ENCODE results near the gene KLF9.

Gene KLF9

DNA sequence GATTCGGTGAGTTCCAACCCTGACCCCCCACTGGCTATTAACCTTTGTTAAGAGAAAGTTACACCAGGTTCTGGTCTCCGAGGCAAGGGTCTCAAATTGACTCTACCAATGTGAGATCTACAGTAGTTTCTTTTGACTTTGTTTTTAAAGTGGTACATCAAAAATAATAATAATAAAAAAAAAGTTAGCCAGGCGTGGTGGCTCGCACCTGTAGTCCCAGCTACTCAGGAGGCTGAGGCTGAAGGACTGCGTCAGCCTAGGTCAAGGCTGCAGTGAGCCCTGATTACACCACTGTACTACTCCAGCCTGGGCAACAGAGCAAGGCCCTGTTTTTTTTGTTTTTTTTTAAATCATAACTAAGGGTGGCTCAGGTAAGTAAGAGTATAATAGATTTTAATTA lies 1.0 kb upstream of the KLF9 start:
- DNase-seq, result no peak
- in situ Hi-C loops (cut with HindIII; ENCODE audit: low pct_ligation_motif_present, low sequenced_read_pairs), result loop anchor here (25.0 kb wide), 1 partner anchor 172 kb away; no protein-coding TSS in a partner anchor
- Histone ChIP-seq H3K4me3 (ENCODE audit: low read depth, low read length) (no peak overlapping the region), H3K27ac (no peak overlapping the region), H3K36me3 (replicated peaks) (no peaks in the 10 kb centered on the region), H3K27me3 (replicated peaks) (no peaks in the 10 kb centered on the region)
- TF ChIP-seq, protein P1, sequence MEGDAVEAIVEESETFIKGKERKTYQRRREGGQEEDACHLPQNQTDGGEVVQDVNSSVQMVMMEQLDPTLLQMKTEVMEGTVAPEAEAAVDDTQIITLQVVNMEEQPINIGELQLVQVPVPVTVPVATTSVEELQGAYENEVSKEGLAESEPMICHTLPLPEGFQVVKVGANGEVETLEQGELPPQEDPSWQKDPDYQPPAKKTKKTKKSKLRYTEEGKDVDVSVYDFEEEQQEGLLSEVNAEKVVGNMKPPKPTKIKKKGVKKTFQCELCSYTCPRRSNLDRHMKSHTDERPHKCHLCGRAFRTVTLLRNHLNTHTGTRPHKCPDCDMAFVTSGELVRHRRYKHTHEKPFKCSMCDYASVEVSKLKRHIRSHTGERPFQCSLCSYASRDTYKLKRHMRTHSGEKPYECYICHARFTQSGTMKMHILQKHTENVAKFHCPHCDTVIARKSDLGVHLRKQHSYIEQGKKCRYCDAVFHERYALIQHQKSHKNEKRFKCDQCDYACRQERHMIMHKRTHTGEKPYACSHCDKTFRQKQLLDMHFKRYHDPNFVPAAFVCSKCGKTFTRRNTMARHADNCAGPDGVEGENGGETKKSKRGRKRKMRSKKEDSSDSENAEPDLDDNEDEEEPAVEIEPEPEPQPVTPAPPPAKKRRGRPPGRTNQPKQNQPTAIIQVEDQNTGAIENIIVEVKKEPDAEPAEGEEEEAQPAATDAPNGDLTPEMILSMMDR (IDR thresholded peaks at IDR 0.05; ENCODE audit: low read depth, low read length, missing control alignments), result no peak

DNA sequence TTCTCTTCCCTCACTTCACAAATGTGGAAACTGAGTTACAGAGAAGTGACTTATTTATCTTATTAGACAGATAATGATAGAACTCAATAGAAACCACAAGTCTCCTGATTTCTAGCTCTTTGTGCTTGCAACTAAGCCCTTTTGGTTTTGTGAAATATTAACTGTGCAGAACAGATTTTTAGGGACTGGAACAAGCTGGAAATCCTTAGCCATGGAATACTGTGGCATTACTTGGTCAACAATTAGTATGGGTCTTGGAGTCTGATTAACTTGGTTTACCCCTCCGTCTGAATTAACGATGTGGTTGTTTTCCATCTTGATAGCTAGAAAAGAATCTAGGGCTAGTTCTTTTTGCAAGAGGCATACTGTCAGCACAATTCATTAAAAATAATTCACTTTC lies 584 bp upstream of the KLF9 start:
- H3K27ac ChIP-seq, result peak overlapping the region; percentile 98
- H3K4me3 ChIP-seq (ENCODE audit: low read depth, low read length), result no peak overlapping the region

DNA sequence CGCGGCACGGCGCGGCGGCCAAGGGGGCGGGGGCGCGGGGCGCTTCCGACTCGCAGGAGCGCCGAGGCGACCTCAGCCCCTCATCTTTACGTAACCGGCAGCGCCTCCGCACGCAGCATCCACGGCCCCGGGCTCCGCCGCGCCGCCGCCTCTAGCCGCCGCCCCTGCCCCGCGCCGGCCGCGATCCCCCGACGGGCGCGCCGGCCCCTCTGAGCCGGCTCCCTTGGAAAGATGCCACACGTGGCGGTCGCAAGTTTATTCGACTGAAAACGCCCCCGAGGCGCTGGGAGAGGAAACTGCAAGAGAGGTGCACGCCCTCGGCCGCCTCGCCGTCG lies 1.0 kb downstream of the KLF9 start:
- H3K4me3 ChIP-seq (ENCODE audit: low read depth, low read length), result peak overlapping the region; percentile 96
- H3K27me3 ChIP-seq (replicated peaks), result no peaks in the 10 kb centered on the region
- TF ChIP-seq, protein P1 (IDR thresholded peaks at IDR 0.05; ENCODE audit: low read depth, low read length, missing control alignments), result no peak
- in situ Hi-C loops (cut with HindIII; ENCODE audit: low pct_ligation_motif_present, low sequenced_read_pairs), result loop anchor here (25.0 kb wide), 1 partner anchor 174 kb away; no protein-coding TSS in a partner anchor
- DNase-seq, result no peak
- no peaks in the 10 kb centered on the region for H3K36me3 ChIP-seq (replicated peaks)
- peak overlapping the region; percentile 98 for H3K27ac ChIP-seq

More for the DNA sequence above, 584 bp upstream of the KLF9 start:
- Histone ChIP-seq H3K36me3 (replicated peaks) (no peaks in the 10 kb centered on the region), H3K27me3 (replicated peaks) (no peaks in the 10 kb centered on the region)
- TF ChIP-seq, protein P1 (IDR thresholded peaks at IDR 0.05; ENCODE audit: low read depth, low read length, missing control alignments), result no peak
- no peak for DNase-seq
- in situ Hi-C loops (cut with HindIII; ENCODE audit: low pct_ligation_motif_present, low sequenced_read_pairs), result loop anchor here (25.0 kb wide), 1 partner anchor 172 kb away; no protein-coding TSS in a partner anchor

GRCh38 chr9:70412832-70413463 lies 1.5 kb downstream of the KLF9 start:
- Histone ChIP-seq H3K4me3 (ENCODE audit: low read depth, low read length) (peak overlapping the region; percentile 96), H3K27me3 (replicated peaks) (no peaks in the 10 kb centered on the region), H3K36me3 (replicated peaks) (no peaks in the 10 kb centered on the region), H3K27ac (peak overlapping the region; percentile 98)
- TF ChIP-seq, protein P1 (IDR thresholded peaks at IDR 0.05; ENCODE audit: low read depth, low read length, missing control alignments), result no peak
- in situ Hi-C loops (cut with HindIII; ENCODE audit: low pct_ligation_motif_present, low sequenced_read_pairs), result loop anchor here (25.0 kb wide), 1 partner anchor 174 kb away; no protein-coding TSS in a partner anchor
- peak; percentile 73 for DNase-seq

GRCh38 chr9:70411930-70412831 lies 2.3 kb downstream of the KLF9 start:
- in situ Hi-C loops (cut with HindIII; ENCODE audit: low pct_ligation_motif_present, low sequenced_read_pairs), result loop anchor here (25.0 kb wide), 1 partner anchor 175 kb away; no protein-coding TSS in a partner anchor

More at GRCh38 chr9:70411930-70412831, 2.3 kb downstream of the KLF9 start:
- H3K27me3 ChIP-seq (replicated peaks), result no peaks in the 10 kb centered on the region
- H3K27ac ChIP-seq, result peak overlapping the region; percentile 98
- no peaks in the 10 kb centered on the region for H3K36me3 ChIP-seq (replicated peaks)
- H3K4me3 ChIP-seq (ENCODE audit: low read depth, low read length), result peak overlapping the region; percentile 96
- TF ChIP-seq, protein P1 (IDR thresholded peaks at IDR 0.05; ENCODE audit: low read depth, low read length, missing control alignments), result no peak
- peak; percentile 75 for DNase-seq
